ENCODE data around the gene DDRGK1. TPM values are rescaled to one million over a fixed set of nuclear protein-coding genes. Genes with fewer than 3 reads are reported as not detected.
A peak's percentile ranks its signal among the peaks of the same experiment; 100 is the strongest.

DDRGK1 gene
- polyA plus RNA-seq, 3 donors = 39.9 to 42.7 (median 42.6) TPM

DNA sequence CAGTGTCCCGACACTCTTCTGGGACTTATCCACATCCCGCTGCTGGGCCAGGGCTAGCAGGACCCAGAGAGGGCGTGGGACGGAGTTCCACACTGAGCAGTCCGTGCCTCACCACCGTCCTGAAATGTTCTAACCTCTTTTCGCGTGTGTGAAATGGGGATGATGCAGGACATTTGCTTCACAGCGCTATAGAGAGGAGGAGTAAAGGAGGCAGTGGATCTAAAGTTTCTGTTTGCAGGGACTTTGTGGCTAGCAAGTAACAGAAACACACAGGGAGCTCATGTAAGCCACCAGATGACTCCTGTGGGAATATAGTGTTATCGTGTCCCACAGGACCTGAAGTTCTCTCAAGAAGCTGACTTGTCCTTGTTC is 5.5 kb upstream of the DDRGK1 start:
- DNase-seq = no peak
- Mint-ChIP-seq H3K27ac (peak overlapping the region in 6 of 7 donors; percentile 86 to 94 (median 92)), H3K4me1 (peaks cover 17% of the 10 kb centered on the region), H3K9me3 (peaks cover 0 to 5% (median 0%) of the 10 kb centered on the region in 7 donors), H3K27me3 (ENCODE audit: low read depth in 3 of 3) (peaks cover 0 to 3% (median 0%) of the 10 kb centered on the region in 3 donors), H3K4me3 (peak overlapping the region; percentile 94 to 99), H3K36me3 (peaks cover 16 to 19% of the 10 kb centered on the region in 2 donors)
- TF ChIP-seq, protein P1, sequence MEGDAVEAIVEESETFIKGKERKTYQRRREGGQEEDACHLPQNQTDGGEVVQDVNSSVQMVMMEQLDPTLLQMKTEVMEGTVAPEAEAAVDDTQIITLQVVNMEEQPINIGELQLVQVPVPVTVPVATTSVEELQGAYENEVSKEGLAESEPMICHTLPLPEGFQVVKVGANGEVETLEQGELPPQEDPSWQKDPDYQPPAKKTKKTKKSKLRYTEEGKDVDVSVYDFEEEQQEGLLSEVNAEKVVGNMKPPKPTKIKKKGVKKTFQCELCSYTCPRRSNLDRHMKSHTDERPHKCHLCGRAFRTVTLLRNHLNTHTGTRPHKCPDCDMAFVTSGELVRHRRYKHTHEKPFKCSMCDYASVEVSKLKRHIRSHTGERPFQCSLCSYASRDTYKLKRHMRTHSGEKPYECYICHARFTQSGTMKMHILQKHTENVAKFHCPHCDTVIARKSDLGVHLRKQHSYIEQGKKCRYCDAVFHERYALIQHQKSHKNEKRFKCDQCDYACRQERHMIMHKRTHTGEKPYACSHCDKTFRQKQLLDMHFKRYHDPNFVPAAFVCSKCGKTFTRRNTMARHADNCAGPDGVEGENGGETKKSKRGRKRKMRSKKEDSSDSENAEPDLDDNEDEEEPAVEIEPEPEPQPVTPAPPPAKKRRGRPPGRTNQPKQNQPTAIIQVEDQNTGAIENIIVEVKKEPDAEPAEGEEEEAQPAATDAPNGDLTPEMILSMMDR (IDR thresholded peaks at IDR 0.05) = no peak
- H3K79me2 ChIP-seq (ENCODE audit: insufficient read depth, low read length) = peaks cover 37% of the 10 kb centered on the region
- H3K27ac ChIP-seq (ENCODE audit: low read depth in 1 of 2, low read length in 2 of 2) = peak overlapping the region; percentile 81 to 95
- peak overlapping the region; percentile 82 for H3K4me2 ChIP-seq (replicated peaks; ENCODE audit: extremely low read depth, low read length, poor library complexity, severe bottlenecking)
- peak overlapping the region; percentile 93 for H3K9ac ChIP-seq (ENCODE audit: insufficient read depth, low read length, poor library complexity, severe bottlenecking)
- peak overlapping the region; percentile 66 to 99 (median 97) for H3K4me3 ChIP-seq (replicated peaks in 1 of 3; ENCODE audit: low read depth in 2 of 3, low read length in 3 of 3)
- peaks cover 14 to 19% of the 10 kb centered on the region in 2 donors for H3K4me1 ChIP-seq (ENCODE audit: control insufficient read depth in 1 of 2, insufficient read depth in 2 of 2, low read length in 2 of 2)
- H4K20me1 ChIP-seq (ENCODE audit: insufficient read depth, low read length) = no peaks in the 10 kb centered on the region
- peaks cover 14 to 17% of the 10 kb centered on the region in 2 donors for H3K36me3 ChIP-seq (replicated peaks in 1 of 2; ENCODE audit: control insufficient read depth in 1 of 2, insufficient read depth in 2 of 2, low read length in 2 of 2)
- no peaks in the 10 kb centered on the region for H3K9me3 ChIP-seq (replicated peaks in 1 of 2; ENCODE audit: control insufficient read depth in 1 of 2, insufficient read depth in 1 of 2, low read length in 2 of 2)
- H2AFZ ChIP-seq (ENCODE audit: insufficient read depth, low read depth, low read length, poor library complexity, severe bottlenecking) = peak overlapping the region; percentile 99
- 0% methylated on average over 8 of the region's 10 CpGs for WGBS (ENCODE audit: insufficient coverage)
- no peaks in the 10 kb centered on the region for H3K27me3 ChIP-seq (ENCODE audit: control insufficient read depth in 2 of 2, insufficient read depth in 2 of 2, low read length in 2 of 2)
- intact Hi-C loops (cut with micrococcal nuclease) = loop anchor here in 1 of 2 donors (10.0 kb wide), 1 partner anchor 105 kb away; no protein-coding TSS in a partner anchor

DNA sequence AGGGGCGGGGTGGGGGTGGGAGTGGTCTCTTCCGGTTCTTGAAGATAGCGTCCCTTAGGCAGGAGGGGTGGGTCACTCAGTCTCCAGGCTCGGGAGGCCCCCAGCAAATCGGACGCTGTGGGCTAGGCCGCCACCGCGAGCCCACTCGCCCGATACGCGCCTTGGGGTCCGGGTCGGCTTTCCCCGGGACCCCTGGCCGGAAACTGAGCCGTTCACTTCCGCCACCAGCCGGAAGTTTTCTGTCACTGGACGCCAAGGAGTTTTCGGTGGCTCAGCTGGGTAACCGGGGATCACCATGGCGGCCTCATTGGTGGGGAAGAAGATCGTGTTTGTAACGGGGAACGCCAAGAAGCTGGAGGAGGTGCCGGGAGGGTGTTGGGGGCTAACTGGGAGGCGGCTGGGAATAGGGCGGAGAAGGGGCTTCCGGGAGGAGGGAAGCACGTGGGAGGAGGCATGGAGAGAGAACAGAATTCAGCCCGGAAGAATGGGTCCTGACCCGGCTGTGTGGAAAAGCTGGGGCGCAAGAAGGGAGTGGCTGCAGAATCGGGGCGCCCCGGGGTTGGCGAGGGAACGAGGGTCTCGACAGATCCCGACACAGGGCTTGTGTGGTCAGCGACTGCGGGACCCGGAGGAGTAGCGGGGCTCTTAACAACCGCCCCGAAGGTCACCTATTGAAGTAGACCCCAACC is 4.9 kb upstream of the DDRGK1 start, which contains the start of gene ITPA:
Gene ITPA (plus strand): TSS at position 242 of the 689 bp plus-strand sequence. CDS start 54 bp downstream, at position 296.
- Mint-ChIP-seq H3K4me1 (peaks cover 17% of the 10 kb centered on the region), H3K9me3 (peaks cover 0 to 5% (median 0%) of the 10 kb centered on the region in 7 donors), H3K27me3 (ENCODE audit: low read depth in 3 of 3) (peaks cover 0 to 3% (median 0%) of the 10 kb centered on the region in 3 donors), H3K4me3 (peak within 1 kb of the TSS; percentile 94 to 99), H3K36me3 (peaks cover 15 to 16% of the 10 kb centered on the region in 2 donors), H3K27ac (peak within 1 kb of the TSS; percentile 86 to 94 (median 92))
- H3K4me3 ChIP-seq (replicated peaks in 1 of 3; ENCODE audit: low read depth in 2 of 3, low read length in 3 of 3) = peak within 1 kb of the TSS; percentile 66 to 99 (median 97)
- H4K20me1 ChIP-seq (ENCODE audit: insufficient read depth, low read length) = no peaks in the 10 kb centered on the region
- WGBS (ENCODE audit: insufficient coverage) = under 1% methylated on average over 47 of the region's 48 CpGs
- H2AFZ ChIP-seq (ENCODE audit: insufficient read depth, low read depth, low read length, poor library complexity, severe bottlenecking) = peak within 1 kb of the TSS; percentile 99
- peak within 1 kb of the TSS; percentile 82 for H3K4me2 ChIP-seq (replicated peaks; ENCODE audit: extremely low read depth, low read length, poor library complexity, severe bottlenecking)
- no peaks in the 10 kb centered on the region for H3K27me3 ChIP-seq (ENCODE audit: control insufficient read depth in 2 of 2, insufficient read depth in 2 of 2, low read length in 2 of 2)
- peak; percentile 32 to 49 (median 41) for DNase-seq
- intact Hi-C loops (cut with micrococcal nuclease) = no loop called here
- H3K4me1 ChIP-seq (ENCODE audit: control insufficient read depth in 1 of 2, insufficient read depth in 2 of 2, low read length in 2 of 2) = peaks cover 17 to 19% of the 10 kb centered on the region in 2 donors
- no peaks in the 10 kb centered on the region for H3K9me3 ChIP-seq (replicated peaks in 1 of 2; ENCODE audit: control insufficient read depth in 1 of 2, insufficient read depth in 1 of 2, low read length in 2 of 2)
- peak within 1 kb of the TSS; percentile 93 for H3K9ac ChIP-seq (ENCODE audit: insufficient read depth, low read length, poor library complexity, severe bottlenecking)
- H3K79me2 ChIP-seq (ENCODE audit: insufficient read depth, low read length) = peaks cover 38% of the 10 kb centered on the region
- peak within 1 kb of the TSS; percentile 81 to 95 for H3K27ac ChIP-seq (ENCODE audit: low read depth in 1 of 2, low read length in 2 of 2)
- H3K36me3 ChIP-seq (replicated peaks in 1 of 2; ENCODE audit: control insufficient read depth in 1 of 2, insufficient read depth in 2 of 2, low read length in 2 of 2) = peaks cover 12 to 14% of the 10 kb centered on the region in 2 donors
- TF ChIP-seq, protein P1 (IDR thresholded peaks at IDR 0.05) = no peak
